NCI-H2196 (cell line): Measurements from ENCODE around the gene VPS18.

Experiments used
- DNase-seq: peaks from one replicate; lab custom pipeline; 2025; ENCODE audit not compliant: unreplicated experiment; lab: John Stamatoyannopoulos, UW

The VPS18 gene

GRCh38 chr15:40899536-40900207 is 5.4 kb downstream of the VPS18 start:
- DNase-seq: no peak

- no peak for DNase-seq
Observed at GRCh38 chr15:40900256-40901052, 6.2 kb downstream of the VPS18 start.

DNA sequence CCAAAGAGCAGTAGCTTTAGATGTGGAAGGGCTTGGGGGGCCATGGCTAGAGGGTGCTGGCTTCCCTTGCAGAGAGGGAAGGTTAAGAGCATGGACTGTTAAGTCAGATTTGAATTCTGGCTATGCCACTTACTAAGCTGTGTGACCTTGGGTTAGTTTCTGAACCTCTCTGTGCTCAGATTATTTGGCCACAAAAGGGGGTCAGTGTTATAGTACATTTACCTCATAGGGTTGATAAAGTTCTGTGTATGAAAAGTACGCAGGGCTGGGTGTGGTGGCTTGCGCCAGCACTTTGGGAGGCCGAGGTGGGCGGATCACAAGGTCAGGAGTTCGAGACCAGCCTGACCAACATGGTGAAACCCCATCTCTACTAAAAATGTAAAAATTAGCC is 6.8 kb downstream of the VPS18 start:
- no peak for DNase-seq

GRCh38 chr15:40902605-40903561 is 8.6 kb downstream of the VPS18 start:
- DNase-seq: no peak

GRCh38 chr15:40904552-40905201 is 10.4 kb downstream of the VPS18 start:
- DNase-seq: no peak

DNA sequence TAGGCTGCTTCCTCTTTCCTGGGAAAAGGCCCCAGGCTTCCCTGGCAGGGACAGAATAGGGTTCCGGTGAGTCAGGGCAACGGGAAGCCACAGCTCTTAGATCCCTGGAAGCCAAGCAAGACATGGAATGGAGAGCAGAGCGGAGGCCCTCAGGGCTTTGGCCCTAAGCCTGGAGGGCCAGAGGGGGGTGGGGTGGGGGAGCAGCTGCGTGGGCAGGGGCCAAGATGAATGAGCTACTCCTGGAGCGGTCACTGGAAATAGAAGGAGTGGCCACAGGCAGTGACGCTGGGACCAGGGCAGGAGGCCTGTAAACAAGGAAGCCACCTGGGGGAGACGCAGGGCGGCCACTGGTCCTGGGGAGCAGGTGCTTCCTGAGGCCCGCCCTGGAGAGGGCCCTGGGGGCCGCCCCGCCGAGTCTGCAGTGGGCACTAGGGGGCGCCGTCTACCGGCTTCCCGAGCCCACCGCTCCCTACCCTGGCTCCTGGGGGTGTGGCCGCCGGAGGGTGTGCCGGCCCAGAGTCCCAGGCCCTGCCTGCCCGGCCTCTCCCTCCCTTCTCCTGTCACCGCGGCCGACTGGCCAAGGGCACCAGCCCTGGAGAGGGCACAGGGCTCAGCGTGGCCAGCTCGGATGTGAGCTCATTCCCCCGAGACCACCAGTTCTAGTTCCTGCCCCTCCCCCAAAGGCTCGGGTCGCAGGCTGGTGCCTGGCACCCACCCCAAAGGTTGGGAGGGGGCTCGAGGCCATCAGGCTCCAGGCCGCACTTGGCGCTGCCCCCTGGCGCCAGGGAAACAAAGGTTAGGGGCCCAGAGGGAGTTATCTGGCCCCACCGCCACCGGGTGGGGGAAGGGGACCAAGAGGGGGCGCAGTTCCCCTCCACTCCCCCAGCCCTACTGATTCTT is 12.1 kb downstream of the VPS18 start:
- DNase-seq: peak; percentile 84

GRCh38 chr15:40906991-40907802 is 12.9 kb downstream of the VPS18 start:
- DNase-seq: peak; percentile 73

DNA sequence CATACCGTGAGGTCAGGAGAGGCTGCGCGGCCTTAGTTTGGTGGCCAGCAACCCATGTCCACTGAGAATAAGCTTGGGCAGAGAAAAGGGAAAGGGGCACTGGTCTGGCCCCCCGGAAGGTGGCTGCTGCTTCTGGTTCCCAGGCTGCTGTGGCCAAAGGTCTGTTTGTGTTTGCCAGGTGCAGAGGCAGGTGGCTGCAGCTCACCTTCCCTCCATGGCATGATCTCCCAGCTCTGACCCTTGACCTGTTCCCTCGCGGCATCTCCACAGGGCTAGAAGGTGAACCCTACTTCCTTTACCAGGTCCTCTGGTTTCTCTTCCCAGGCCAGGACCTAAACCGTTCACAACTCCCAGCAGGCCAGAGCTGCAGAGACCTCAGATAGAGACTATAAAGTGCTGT is 13.8 kb downstream of the VPS18 start:
- no peak for DNase-seq

DNA sequence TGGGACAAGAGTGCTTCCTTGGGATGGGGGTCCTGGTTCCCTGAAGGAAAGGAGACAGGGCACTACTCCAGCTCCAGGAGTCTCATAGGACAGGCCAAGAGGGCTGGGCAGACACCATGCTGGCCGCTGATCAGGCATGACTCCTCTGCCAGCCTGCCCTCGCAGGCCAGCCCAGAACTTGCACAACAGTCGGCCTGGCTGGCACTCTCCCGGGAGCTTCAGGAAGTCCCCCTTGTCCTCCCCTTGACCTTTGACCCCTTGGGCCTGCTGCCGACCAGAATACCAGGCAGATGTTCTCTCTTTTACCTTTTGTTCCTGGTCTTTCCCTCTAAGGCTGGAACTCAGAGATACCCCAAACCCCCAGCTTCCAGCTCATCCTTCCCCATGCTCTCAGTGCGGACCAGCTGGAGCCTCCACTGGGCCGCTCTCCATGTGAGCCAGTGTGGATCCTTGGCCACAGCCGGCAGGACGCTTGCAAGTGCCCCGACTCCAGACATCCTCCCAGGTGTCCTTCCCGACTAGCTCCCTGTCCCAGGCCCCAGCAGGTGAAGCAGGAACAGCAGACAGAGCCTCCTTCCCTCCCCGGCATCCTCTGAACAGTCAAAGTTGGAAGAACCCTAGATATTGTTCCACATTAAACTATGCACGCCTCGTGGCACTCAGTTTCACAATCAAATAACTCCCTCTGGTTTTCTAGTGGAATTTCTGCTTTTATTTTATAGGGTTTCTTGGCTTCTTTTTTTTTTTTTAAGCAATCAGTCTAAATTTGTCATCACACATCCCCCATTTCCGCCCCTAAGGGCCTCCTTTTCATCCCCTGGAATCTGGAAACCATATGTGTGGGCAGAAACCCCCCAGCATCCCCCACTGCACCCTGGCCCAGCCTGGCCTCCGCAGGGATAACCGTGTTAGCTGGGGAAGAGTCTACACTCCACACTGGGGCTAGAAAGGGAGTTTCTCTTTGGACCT is 15.7 kb downstream of the VPS18 start:
- DNase-seq: no peak

- DNase-seq: no peak
Observed at GRCh38 chr15:40911141-40911540, 16.9 kb downstream of the VPS18 start.

DNA sequence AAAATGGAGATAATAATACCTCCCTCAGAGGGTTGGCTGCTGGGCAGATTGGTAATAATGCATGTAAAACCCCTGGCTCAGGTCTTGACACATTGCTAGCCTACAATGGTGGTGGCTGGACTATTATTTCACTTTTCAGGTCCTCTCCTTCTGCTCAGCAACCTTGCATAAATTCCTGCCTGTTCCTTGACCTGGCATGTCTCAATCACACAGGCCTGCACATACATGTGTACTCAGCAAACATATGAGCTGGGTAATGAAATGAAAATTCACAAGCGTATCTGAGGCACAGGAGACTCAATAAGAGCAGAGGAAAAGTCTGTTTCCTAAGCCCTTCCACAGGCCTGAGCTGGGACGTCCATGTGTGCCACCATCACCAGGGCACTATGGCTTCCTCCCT is 17.4 kb downstream of the VPS18 start:
- no peak for DNase-seq

- DNase-seq: no peak
Observed at GRCh38 chr15:40912478-40912877, 18.2 kb downstream of the VPS18 start.

DNA sequence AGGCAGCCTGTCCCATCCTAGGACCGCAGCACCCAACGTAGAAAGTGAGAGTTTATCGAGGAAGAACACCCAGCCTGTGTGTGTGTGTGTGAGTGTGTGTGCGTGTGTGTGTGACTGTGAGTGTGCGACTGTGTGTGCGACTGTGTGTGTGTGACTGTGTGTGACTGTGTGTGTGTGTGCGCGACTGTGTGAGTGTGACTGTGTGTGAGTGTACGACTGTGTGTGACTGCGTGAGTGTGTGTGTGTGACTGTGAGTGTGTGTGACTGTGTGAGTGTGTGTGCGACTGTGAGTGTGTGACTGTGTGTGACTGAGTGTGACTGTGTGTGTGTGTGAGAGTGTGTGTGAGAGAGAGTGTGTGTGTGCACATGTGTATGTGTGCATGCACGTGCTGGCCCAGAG is 19.8 kb downstream of the VPS18 start:
- no peak for DNase-seq

DNA sequence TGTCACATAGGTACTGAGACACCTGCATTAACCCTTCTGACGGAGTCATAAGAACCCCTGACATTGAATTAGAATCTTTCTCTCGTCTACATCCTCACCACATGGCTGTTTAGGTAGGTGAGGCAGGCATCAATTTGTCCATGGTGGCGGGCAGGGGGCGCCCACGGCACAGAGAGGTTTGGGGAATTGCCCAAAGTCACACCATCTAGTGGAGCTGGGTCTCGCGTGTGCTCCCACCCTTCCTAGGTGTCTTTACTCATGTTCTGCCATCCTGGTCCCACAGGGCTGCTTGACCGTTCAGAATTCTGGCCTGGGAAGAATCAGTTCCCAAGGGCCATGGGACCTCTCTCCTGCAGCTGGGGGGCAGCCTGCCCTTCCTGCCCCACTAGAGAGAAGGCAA is 20.2 kb downstream of the VPS18 start:
- DNase-seq: no peak

GRCh38 chr15:40915116-40915661 is 20.9 kb downstream of the VPS18 start:
- DNase-seq: no peak

DNA sequence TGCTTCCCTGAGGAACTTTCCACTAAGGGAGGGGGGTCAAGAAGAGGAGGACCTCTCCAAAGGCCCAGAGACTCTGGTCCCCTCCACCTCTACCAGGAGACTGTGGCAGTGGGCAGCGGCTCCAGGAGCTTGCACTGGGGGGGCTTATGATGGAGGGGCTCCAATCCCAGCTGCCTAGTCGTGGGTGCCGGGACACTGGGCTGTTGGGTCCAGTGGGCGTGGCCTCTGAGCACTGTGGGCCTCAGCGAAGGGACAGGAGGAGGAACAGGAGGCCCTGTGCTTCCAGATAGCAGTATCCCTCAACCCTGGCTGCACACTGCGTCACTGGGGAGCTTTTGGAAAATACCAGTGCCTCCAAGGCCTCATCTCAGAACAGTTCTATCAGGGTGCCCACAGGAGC is 21.4 kb downstream of the VPS18 start:
- DNase-seq: no peak

DNA sequence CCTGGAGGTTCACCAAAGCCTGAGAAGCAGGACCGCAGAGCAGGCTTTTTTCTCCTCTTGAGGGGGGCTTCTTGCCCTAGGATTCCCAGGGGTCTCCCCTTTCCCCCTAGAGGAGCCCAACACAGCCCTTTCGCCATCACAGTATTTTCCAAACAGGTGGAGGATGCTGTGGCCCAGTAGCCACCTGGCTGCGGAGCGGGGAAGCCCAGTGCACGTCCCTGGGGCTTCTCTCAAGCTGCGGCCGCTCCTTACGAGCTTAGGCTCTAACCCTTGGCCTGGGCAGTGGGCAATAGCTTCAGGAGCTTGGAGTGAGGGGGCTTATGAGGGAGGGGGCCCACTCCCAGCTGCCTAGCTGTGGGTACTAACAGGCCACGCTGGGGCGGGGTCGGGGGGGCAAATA is 23.3 kb downstream of the VPS18 start:
- DNase-seq: no peak
